Amygdala (tissue), 56 donors: ENCODE results near the gene SLC66A2.

ENCODE experiments used
- DNase-seq, 56 donors: peaks; one replicate each; lab custom pipeline; 2025; lab: John Stamatoyannopoulos, UW

The SLC66A2 gene

GRCh38 chr18:79923896-79924585, 27.4 kb downstream of the SLC66A2 start:
- DNase-seq: no peak

DNA sequence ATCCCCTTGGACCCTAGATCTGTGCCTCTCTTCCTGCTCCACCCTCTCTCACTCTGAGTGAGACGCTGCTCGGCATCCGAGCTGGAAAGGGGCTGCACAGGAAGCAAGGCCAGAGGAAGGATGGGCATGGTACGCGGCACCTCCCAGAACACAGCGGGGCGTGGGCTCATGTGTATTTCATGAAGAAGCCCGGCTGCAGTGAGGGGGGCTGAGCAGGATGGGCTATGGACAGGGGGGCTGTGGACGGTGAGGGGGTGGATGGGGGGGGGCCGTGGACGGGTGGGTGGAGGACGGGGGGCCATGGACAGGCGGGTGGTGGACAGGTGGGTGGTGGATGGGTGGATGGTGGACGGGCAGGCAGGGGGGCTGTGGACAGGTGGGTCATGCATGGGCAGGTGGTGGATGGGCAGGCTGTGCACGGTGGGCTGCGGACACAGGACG, 28.5 kb downstream of the SLC66A2 start:
- no peak for DNase-seq

- DNase-seq: no peak
These were observed 29.2 kb downstream of the SLC66A2 start for GRCh38 chr18:79921984-79922965.

- DNase-seq: no peak
These were observed 32.4 kb downstream of the SLC66A2 start for GRCh38 chr18:79919089-79919488.

DNA sequence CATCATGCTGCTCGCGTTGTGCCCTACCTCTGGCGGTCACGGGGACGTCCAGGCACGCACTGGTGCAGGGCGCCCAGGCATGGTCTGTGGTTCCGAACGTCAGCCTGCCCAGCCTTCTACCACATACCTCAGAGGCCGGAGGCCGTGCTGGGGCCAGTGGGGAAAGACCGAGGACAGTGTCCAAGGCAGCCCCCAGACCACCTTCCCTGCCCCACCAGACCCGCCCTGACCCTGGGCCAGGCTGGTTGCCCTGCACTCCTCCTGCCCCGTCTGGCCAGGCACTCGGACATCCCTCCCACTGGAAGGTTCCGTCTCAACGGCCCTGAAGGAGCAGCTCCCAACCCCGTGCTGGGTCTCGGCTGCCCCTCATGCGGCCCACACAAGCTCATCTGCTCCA, 32.8 kb downstream of the SLC66A2 start:
- no peak for DNase-seq

GRCh38 chr18:79917853-79918614, 33.4 kb downstream of the SLC66A2 start:
- DNase-seq: no peak

DNA sequence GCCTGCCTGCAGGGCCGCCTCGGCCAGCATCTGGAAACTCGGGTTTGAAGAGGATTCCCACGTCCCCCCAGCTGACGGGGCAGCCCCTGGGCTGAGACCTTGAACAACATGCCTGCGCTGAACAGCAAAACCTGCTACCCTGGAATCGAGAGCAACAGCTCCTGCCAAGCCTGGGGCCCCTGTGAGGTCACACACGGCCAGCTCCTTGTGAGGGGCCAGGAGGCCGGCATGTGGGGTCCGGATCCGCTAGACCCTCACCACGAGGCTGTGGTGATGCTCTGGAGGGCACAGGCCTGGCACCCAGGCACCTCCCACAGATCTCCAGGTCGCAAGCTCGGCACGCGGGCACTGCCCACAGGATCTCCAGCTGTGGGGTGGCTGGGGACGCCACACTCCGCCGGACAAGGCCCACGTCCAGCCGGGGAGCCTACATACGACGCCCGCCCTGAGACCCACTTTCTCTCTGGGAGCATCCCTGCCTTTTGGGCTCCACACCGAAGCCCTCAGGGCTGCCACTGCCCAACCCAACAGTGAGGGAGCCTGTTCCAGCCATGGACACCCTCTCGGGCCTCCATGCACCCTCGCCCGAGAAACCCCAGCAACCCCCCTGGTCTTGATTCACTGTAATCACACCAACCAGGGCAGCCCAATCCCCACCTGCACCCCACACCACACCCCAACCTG, 34.1 kb downstream of the SLC66A2 start:
- no peak for DNase-seq

DNA sequence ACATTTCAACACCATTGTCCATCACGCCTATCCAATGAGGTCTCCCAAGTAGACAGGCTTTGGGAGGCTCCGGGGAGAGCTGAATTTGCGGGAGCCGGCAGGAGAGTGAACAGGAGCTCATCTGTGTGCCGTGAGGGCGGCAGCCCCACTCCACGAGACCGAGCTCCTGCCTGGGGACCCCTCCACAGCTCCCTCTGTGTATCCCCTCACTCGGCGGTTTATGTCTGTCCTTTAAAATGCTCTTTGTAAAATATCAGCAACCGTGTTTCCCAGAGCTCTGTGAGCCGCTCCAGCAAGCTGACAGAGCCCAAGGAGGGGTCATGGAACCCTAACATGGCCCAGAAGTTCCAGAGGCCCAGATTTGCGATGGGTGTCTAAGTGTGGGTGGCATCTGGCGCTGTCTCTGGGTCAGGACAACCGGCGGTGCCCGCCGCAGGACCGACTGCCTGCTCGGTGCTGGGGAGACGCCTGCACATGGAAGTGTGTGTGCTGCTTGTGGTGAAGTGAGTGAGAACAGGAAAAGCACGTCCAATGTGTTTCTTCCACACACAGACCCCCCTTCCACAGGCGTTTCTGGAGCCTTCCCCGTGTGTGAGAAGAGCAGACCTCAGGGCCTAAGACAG, 34.8 kb downstream of the SLC66A2 start:
- no peak for DNase-seq

DNA sequence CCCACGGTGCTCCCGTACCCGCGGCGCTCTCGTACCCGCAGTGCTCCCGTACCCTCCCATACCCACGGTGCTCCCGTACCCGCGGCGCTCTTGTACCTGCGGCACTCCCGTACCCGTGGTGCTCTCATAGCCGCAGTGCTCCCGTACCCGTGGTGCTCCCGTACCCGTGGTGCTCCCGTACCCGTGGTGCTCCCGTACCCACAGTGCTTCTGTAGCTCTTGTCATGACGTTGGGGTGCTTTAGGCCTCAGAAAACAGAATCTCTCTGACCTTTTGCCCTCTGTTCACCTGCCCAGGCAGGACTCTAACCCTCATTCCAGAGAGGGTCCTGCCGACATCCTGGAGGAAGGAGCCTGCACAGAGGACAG, 35.3 kb downstream of the SLC66A2 start:
- DNase-seq: no peak

DNA sequence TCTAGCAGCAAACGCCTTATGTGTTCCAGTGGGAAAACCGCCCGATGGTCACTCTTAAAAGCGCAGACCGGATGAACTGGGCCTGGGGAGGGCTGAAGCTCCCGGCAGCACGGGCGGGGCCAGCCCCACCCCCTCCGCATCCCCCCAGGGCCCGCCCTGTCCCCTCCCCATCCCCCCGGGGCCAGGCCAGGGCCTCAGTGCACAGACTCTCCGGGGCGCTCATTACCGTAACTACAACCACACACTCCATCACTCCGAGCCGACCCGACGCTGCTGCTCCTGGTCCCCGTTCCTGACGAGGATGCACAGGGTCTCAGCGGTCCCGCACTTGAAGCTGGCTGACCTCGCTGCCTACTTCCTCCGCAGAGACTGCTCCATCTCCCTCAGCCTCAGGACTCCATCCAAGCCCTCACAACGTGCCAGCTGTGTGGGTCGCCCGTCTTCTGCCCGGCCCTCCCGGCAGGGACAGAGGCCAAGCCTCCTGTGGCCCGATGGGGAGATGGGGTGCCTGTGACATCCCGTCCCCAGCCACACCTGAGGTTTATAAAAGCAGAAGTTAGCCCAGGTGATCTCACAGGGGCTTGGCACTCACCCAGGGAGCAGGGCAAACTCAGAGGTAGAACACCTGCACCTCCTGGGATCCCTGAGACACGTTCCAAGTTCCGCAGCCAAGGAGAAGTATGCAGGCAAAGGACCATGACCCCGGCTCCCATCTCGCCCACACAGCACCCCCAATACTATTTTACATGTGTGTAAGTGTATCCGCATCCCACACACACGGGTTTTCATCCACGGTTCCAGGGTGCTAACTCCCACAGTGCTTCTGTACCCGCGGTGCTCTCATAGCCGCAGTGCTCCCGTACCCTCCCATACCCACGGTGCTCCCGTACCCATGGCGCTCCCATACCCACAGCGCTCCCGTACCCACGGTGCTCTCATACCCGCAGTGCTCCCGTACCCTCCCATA, 36.0 kb downstream of the SLC66A2 start:
- DNase-seq: no peak

DNA sequence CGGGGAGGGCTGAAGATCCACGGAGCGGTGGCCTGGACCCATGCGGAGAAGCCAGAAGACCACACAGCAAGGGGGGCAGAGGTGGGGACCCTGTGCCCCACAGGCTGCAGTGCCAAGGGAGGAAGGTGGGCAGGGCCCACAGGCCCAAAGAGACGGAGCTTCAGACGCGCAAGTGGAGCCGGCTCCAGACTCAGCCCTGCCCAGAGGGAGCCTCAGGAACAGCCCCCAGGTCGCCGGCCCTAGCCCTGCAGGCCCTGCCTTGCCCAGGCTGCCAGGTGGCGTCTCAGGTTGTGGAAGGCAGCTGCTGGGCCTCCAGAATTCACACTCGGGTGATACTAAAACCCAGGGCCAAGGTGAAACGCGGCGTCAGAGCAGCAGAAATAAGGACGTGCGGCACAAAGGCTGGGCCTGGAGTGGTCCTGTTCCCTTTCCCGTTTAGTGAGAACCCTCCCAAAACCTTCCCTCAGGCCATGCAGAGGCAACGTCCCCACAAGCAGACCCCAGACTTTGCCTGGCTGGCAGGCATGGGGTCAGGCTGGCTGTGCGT, 36.8 kb downstream of the SLC66A2 start:
- DNase-seq: no peak

DNA sequence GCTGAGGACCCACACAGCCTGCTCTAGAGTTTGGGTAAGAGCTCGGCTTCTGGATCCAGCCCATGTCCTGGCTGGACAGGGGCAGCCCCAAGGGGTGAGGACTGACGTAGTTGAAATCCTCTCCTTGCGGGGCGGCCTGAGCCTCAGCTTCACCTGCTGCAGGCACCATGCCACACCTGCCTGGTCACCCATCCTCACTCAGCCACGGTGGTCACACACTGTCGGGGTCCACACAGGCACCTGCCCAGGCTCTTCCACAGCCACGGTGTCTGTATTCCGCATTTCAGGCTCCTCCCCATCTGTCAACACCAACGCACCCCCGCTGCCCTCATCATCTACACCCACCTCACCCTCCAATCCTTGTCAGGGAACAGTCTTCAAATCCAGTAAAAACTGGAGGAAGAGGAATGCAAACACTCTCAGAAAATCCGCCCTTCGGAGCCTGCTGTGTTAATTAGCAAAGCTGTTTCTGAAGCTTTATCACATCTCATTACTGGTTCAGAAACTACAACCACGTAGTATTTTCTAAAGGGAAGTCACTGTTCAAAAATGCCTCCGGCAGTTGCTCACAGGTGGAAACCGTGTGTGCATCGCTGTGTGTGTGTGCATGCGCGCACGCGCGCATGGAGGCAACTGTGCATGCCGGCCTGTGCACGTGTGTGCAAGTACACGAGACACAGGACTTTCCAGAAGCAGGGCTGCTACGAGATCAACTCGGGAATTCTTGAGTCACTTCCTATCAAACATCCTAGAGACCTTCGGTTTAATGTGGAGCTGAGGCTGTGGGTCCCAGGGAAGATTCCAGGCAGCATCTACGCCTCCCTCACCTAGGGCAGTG, 38.2 kb downstream of the SLC66A2 start:
- peak in 3 of 56 donors; percentile 21 to 46 (median 26) for DNase-seq

DNA sequence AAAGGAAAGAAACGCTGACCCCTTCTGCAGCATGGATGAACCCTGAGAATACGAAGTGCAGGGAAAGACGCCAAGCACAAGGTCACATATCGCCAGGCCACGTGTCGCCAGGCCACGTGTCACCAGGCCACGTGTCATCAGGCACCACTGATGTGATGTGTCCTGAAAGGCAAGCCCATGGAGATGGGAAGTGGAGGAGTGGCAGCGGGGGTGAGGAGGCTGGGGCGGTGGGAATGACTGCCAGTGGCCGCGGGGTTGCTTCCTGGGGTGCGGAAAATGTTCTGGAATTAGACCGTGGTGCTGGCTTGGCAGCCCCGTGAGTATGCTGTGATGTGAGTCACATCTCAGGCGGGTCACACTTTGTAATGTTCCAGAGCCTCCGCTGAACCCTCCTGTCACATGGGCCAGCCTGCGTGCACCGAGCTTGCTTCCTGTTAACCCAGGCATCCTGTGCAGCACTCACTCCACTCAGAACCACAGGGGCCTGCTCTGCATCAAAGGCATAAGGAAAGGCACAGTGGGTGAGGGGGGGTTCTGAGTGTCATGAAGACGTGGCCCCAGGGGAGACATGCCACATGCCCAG, 39.0 kb downstream of the SLC66A2 start:
- peak in 3 of 56 donors; percentile 27 to 41 (median 32) for DNase-seq

DNA sequence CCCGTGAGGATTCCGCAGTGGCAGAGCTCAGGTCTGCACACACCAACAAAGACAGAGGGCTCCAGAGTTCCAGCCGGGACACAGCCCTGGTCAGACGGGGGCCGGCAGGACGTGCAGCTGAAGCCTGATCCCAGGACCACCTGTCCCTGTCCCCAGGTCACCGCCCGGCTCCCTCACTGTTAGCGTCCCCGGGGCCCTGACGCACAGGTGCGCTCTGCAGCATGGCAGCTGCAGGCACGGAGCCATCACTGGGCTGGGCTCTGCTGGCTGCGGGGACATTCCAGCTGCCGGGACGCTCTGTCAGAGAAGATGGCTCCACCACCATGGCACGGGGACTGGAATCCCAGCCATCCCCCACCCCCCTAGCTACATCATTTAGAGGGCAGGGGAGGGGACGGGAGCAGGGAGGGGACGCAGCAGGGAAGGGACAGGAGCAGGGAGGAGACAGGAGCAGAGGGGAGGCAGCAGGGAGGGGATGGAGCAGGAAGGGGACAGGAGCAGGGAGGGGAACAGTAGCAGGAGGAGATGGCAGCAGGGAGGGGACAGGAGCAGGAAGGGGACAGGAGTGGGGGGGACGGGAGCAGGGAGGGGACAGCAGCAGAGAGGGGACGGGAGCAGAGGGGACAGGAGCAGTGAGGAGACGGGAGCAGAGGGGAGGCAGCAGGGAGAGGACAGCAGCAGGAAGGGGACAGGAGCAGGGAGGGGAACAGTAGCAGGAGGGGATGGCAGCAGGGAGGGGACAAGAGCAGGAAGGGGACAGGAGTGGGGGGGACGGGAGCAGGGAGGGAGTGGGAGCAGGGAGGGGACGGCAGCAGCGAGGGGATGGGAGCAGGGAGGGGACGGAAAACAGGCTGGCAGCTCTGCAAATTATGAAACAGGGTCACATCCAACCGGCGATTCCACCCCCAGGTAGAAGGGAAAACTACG, 39.8 kb downstream of the SLC66A2 start:
- no peak for DNase-seq

GRCh38 chr18:79910563-79911343, 40.7 kb downstream of the SLC66A2 start:
- no peak for DNase-seq
